ENCODE data around the gene OSBPL2.

OSBPL2 gene

GRCh38 chr20:62212299-62212698 is 26.0 kb upstream of the OSBPL2 start:
- DNase-seq (ENCODE audit: insufficient read length, low spot score) (no peak), FAIRE-seq (no peak)
- no peak for TF ChIP-seq TAF1 (IDR thresholded peaks at IDR 0.05; ENCODE audit: low read depth, low read length)
- TF ChIP-seq POLR2AphosphoS5 (IDR thresholded peaks at IDR 0.05; ENCODE audit: low read depth, low read length), result no peak
- no peak for TF ChIP-seq PAX5 (IDR thresholded peaks at IDR 0.05; ENCODE audit: insufficient read depth, low read length, severe bottlenecking)
- no peak for TF ChIP-seq SPI1 (IDR thresholded peaks at IDR 0.05; ENCODE audit: low read depth, low read length)
- no peak for TF ChIP-seq POLR2A (IDR thresholded peaks at IDR 0.05; ENCODE audit: low read depth, low read length)
- no peak for TF ChIP-seq POU2F2 (IDR thresholded peaks at IDR 0.05; ENCODE audit: low read depth, low read length)

DNA sequence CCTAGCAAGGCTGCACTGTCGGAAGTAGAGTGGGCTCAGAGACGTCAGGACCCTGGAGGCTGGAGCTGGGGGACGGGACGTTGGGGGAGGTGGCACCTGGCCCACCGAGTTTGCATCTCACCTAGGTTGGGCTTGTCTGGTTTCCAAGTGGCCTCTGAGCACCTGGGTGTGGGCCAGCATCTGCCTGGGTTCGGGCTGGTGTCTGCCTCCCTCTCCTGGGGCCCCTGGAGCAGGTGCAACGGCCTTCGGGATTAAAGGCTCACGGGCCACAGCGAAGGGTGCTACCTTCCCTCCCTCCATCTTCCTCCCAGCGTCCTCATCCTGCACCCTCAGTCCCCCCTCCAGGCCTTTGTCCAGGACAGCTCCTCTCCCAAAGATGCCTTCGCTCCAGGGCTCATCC is 24.3 kb upstream of the OSBPL2 start:
- TF ChIP-seq POLR2AphosphoS5 (IDR thresholded peaks at IDR 0.05; ENCODE audit: low read depth, low read length), result no peak
- no peak for TF ChIP-seq TAF1 (IDR thresholded peaks at IDR 0.05; ENCODE audit: low read depth, low read length)
- no peak for TF ChIP-seq POU2F2 (IDR thresholded peaks at IDR 0.05; ENCODE audit: low read depth, low read length)
- no peak for TF ChIP-seq SPI1 (IDR thresholded peaks at IDR 0.05; ENCODE audit: low read depth, low read length)
- no peak for TF ChIP-seq POLR2A (IDR thresholded peaks at IDR 0.05; ENCODE audit: low read depth, low read length)
- no peak for TF ChIP-seq PAX5 (IDR thresholded peaks at IDR 0.05; ENCODE audit: insufficient read depth, low read length, severe bottlenecking)
- FAIRE-seq (no peak), DNase-seq (ENCODE audit: insufficient read length, low spot score) (no peak)

DNA sequence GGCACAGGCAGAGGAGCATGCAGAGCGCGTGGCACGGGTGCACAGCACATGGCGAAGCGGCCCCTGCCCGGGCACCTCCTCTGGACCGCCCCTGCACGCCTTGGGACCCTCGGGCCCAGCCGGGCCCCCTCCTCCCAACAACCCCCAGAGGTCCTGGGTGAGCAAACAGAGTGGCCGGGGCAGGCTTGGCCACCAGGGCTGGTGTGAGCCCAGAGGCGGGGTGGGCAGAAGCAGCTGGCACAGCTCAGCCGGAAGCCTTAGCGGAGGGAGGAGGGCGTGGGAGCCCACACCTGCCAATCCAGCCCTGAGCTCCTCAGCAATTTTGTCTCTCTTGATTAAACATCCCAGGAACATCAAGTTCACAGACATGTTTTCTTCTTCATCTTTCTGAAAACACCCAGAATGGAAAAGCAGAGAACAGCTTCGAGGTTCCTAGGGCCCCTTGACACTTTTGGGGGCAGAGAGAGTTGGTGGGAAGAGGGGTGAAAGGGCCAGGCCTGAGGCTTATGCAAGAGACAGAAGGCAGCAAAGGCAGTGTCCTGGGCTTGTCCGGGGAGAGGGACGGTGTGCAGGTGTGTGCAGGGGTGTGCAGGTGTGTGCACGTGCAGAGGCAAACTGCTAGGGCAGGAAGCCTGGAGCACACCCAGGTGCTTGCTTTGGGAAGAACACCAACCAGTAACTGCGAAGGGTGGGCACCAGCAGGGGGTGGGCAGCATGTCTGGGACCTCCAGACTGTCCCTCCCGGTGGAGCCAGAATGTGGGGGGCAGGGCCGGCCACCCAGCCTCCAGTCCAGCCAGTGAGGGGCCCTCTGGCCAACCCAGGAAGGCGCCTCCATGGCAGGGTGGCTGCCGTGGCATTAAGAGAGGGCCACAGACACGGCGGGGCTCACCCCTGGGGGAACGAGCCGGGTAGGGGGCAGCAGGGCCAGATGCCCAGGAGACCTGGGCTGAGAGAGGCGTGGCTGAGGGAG is 23.0 kb upstream of the OSBPL2 start:
- DNase-seq (ENCODE audit: insufficient read length, low spot score) (no peak), FAIRE-seq (no peak)
- TF ChIP-seq TAF1 (IDR thresholded peaks at IDR 0.05; ENCODE audit: low read depth, low read length) (no peak), POLR2AphosphoS5 (IDR thresholded peaks at IDR 0.05; ENCODE audit: low read depth, low read length) (no peak), SPI1 (IDR thresholded peaks at IDR 0.05; ENCODE audit: low read depth, low read length) (no peak), POLR2A (IDR thresholded peaks at IDR 0.05; ENCODE audit: low read depth, low read length) (no peak), PAX5 (IDR thresholded peaks at IDR 0.05; ENCODE audit: insufficient read depth, low read length, severe bottlenecking) (no peak), POU2F2 (IDR thresholded peaks at IDR 0.05; ENCODE audit: low read depth, low read length) (no peak)

- FAIRE-seq (no peak), DNase-seq (ENCODE audit: insufficient read length, low spot score) (no peak)
- no peak for TF ChIP-seq SPI1 (IDR thresholded peaks at IDR 0.05; ENCODE audit: low read depth, low read length)
- no peak for TF ChIP-seq POLR2A (IDR thresholded peaks at IDR 0.05; ENCODE audit: low read depth, low read length)
- TF ChIP-seq TAF1 (IDR thresholded peaks at IDR 0.05; ENCODE audit: low read depth, low read length), result no peak
- no peak for TF ChIP-seq POLR2AphosphoS5 (IDR thresholded peaks at IDR 0.05; ENCODE audit: low read depth, low read length)
- no peak for TF ChIP-seq PAX5 (IDR thresholded peaks at IDR 0.05; ENCODE audit: insufficient read depth, low read length, severe bottlenecking)
These were observed 22.2 kb upstream of the OSBPL2 start for GRCh38 chr20:62215991-62216635.

- DNase-seq (ENCODE audit: insufficient read length, low spot score), result no peak
- no peak for TF ChIP-seq POLR2A (IDR thresholded peaks at IDR 0.05; ENCODE audit: low read depth, low read length)
- no peak for FAIRE-seq
These were observed 21.4 kb upstream of the OSBPL2 start for GRCh38 chr20:62216636-62217566.

GRCh38 chr20:62217913-62218773 is 20.2 kb upstream of the OSBPL2 start:
- no peak for TF ChIP-seq TAF1 (IDR thresholded peaks at IDR 0.05; ENCODE audit: low read depth, low read length)
- TF ChIP-seq POLR2AphosphoS5 (IDR thresholded peaks at IDR 0.05; ENCODE audit: low read depth, low read length), result no peak
- TF ChIP-seq POLR2A (IDR thresholded peaks at IDR 0.05; ENCODE audit: low read depth, low read length), result no peak
- no peak for TF ChIP-seq SPI1 (IDR thresholded peaks at IDR 0.05; ENCODE audit: low read depth, low read length)
- no peak for TF ChIP-seq PAX5 (IDR thresholded peaks at IDR 0.05; ENCODE audit: insufficient read depth, low read length, severe bottlenecking)
- no peak for TF ChIP-seq POU2F2 (IDR thresholded peaks at IDR 0.05; ENCODE audit: low read depth, low read length)
- no peak for FAIRE-seq
- no peak for DNase-seq (ENCODE audit: insufficient read length, low spot score)

- FAIRE-seq (no peak), DNase-seq (ENCODE audit: insufficient read length, low spot score) (no peak)
- no peak for TF ChIP-seq PAX5 (IDR thresholded peaks at IDR 0.05; ENCODE audit: insufficient read depth, low read length, severe bottlenecking)
- no peak for TF ChIP-seq TAF1 (IDR thresholded peaks at IDR 0.05; ENCODE audit: low read depth, low read length)
- no peak for TF ChIP-seq POU2F2 (IDR thresholded peaks at IDR 0.05; ENCODE audit: low read depth, low read length)
- TF ChIP-seq POLR2AphosphoS5 (IDR thresholded peaks at IDR 0.05; ENCODE audit: low read depth, low read length), result no peak
- TF ChIP-seq POLR2A (IDR thresholded peaks at IDR 0.05; ENCODE audit: low read depth, low read length), result no peak
- TF ChIP-seq SPI1 (IDR thresholded peaks at IDR 0.05; ENCODE audit: low read depth, low read length), result no peak
These were observed 19.0 kb upstream of the OSBPL2 start for GRCh38 chr20:62219101-62219991.

Data from GM12891 (cell line).